IMR-90 (cell line): ENCODE results near the gene NUP43.

Source experiments
- BHLHE40 ChIP-seq: fragments of 150-350 bp; IDR thresholded peaks from 2 replicates; pipeline ENCODE4 v1.6.1; 2016; ENCODE audit warnings: mild to moderate bottlenecking, low read depth, low read length
- CEBPB ChIP-seq: IDR thresholded peaks from 2 replicates; pipeline ENCODE4 v1.6.1; 2012; ENCODE audit warnings: low read depth, low read length, improper control_type of control experiment
- CTCF ChIP-seq: conservative IDR thresholded peaks from 2 replicates; pipeline ENCODE4 v1.5.1; 2012; ENCODE audit warnings: mild to moderate bottlenecking, low read depth, low read length, improper control_type of control experiment
- ELK1 ChIP-seq: fragments of 150-350 bp; IDR thresholded peaks from 2 replicates; pipeline ENCODE4 v1.6.1; 2016; ENCODE audit warnings: low read depth, mild to moderate bottlenecking, low read length, moderate library complexity, borderline replicate concordance
- MAFK ChIP-seq: IDR thresholded peaks from 2 replicates; pipeline ENCODE4 v1.6.1; 2012; ENCODE audit warnings: low read depth, low read length, improper control_type of control experiment
- NFE2L2 ChIP-seq: fragments of 150-350 bp; IDR thresholded peaks from 2 replicates; pipeline ENCODE4 v1.6.1; 2016; ENCODE audit warnings: low read depth, mild to moderate bottlenecking, low read length
- POLR2A ChIP-seq: IDR thresholded peaks from 2 replicates; pipeline ENCODE4 v1.6.1; 2012; ENCODE audit warnings: mild to moderate bottlenecking, low read depth, low read length
- RAD21 ChIP-seq: IDR thresholded peaks from 2 replicates; pipeline ENCODE4 v1.6.1; 2012; ENCODE audit warnings: low read length, improper control_type of control experiment
- SMC3 ChIP-seq: fragments of 150-350 bp; IDR thresholded peaks from 2 replicates; pipeline ENCODE4 v1.6.1; 2016; ENCODE audit warnings: low read depth, mild to moderate bottlenecking, antibody characterized with exemption, low read length, moderate library complexity
- USF2 ChIP-seq: fragments of 150-350 bp; IDR thresholded peaks from 2 replicates; pipeline ENCODE4 v1.6.1; 2017; ENCODE audit warnings: mild to moderate bottlenecking, antibody characterized with exemption, low read length, low read depth

- no peak for TF ChIP-seq CTCF
- TF ChIP-seq SMC3: no peak
- TF ChIP-seq POLR2A: no peak
- no peak for TF ChIP-seq CEBPB
- TF ChIP-seq RAD21: no peak
- no peak for TF ChIP-seq MAFK
- TF ChIP-seq USF2: no peak
- TF ChIP-seq ELK1: no peak
- no peak for TF ChIP-seq NFE2L2
- TF ChIP-seq BHLHE40: no peak
Observed at GRCh38 chr6:149727793-149728498, 18.4 kb downstream of the NUP43 start.
